ENCODE measurements around the gene KIF26B.

- no peak for TF ChIP-seq EZH2 (IDR thresholded peaks at IDR 0.05; ENCODE audit: insufficient read depth, poor library complexity, severe bottlenecking)
- no peak for TF ChIP-seq EZH2phosphoT487 (IDR thresholded peaks at IDR 0.05; ENCODE audit: insufficient read depth, low read depth)
Measured at GRCh38 chr1:245332513-245332912, 177.7 kb downstream of the KIF26B start.

Data from GM23248 (cell line).